GM12878 (cell line): ENCODE measurements around the gene CNDP1. TPM values are rescaled to one million over a fixed set of nuclear protein-coding genes. Genes with fewer than 3 reads are reported as not detected.

Experiments
- ETV6 ChIP-seq, 2 experiments: fragments of 450-650 bp in 1 of 2; IDR thresholded peaks in 1 of 2; conservative IDR thresholded peaks in 1 of 2; 2 replicates each; pipeline ENCODE4 v1.6.1; 2014; ENCODE audit warnings: antibody characterized with exemption in 1 of 2, borderline replicate concordance in 1 of 2, low read depth in 1 of 2, mild to moderate bottlenecking in 1 of 2, moderate library complexity in 1 of 2
- KAT2A ChIP-seq: conservative IDR thresholded peaks from 2 replicates; pipeline ENCODE4 v1.6.1; 2011; ENCODE audit warnings: low read depth, low read length; ENCODE audit not compliant: control insufficient read depth
- MXI1 ChIP-seq: fragments of 150-350 bp; IDR thresholded peaks from 2 replicates; pipeline ENCODE4 v1.6.1; 2011; ENCODE audit warnings: low read depth, mild to moderate bottlenecking, inconsistent platforms, low read length, improper control_type of control experiment
- POLR2AphosphoS5 ChIP-seq: IDR thresholded peaks from 2 replicates; pipeline ENCODE4 v1.6.1; 2011; ENCODE audit warnings: mild to moderate bottlenecking, low read length, inconsistent platforms
- TARDBP ChIP-seq: IDR thresholded peaks from 2 replicates; pipeline ENCODE4 v1.6.1; 2016; ENCODE audit warnings: borderline replicate concordance
- ZNF207 ChIP-seq: fragments of 450-650 bp; IDR thresholded peaks from 2 replicates; pipeline ENCODE4 v1.6.1; 2014; ENCODE audit warnings: antibody characterized with exemption, mild to moderate bottlenecking, borderline replicate concordance
- polyA plus RNA-seq, 11 experiments: library from polyadenylated mRNA; depleted of rRNA in 4 of 11; unstranded in 6 of 11; stranded (reverse) in 5 of 11; fragments of >200 nt; fragmentation: Nextera tagmentation in 4 of 11; fragmentation: Illumina TruSeq in 1 of 11; extraction: Ambion mirVana in 4 of 11; extraction: Trizol in 1 of 11; gene quantifications; 1 replicate in 1 of 11; 2 replicates in 10 of 11; pipeline versions ENCODE4 v1.2.1 to v1.2.3, GENCODE V29; 2011 to 2016; ENCODE audit warnings: inconsistent platforms in 2 of 11, missing spikeins in 2 of 11, low read depth in 1 of 11
- total RNA-seq, 4 experiments: library from RNA; depleted of rRNA in 3 of 4; stranded (reverse); fragments of >200 nt in 3 of 4; fragmentation: Illumina TruSeq in 1 of 4; extraction: Trizol in 1 of 4; gene quantifications; 2 replicates each; pipeline versions ENCODE4 v1.2.1 to v1.2.3, GENCODE V29; 2013 to 2021
- TF ChIP-seq, protein P1 (sequence below): fragments of 450-650 bp; IDR thresholded peaks from 2 replicates; pipeline ENCODE4 v1.6.1; 2017; ENCODE audit warnings: mild to moderate bottlenecking, moderate library complexity
- TF ChIP-seq, protein P2 (sequence below), 3 experiments: IDR thresholded peaks in 2 of 3; conservative IDR thresholded peaks in 1 of 3; 2 replicates each; pipeline ENCODE4 v1.5.1; 2011; ENCODE audit warnings: low read depth in 3 of 3, low read length in 3 of 3, mild to moderate bottlenecking in 3 of 3, control low read depth in 2 of 3, moderate library complexity in 2 of 3, inconsistent platforms in 1 of 3, mixed read lengths in 1 of 3; ENCODE audit not compliant: control insufficient read depth in 2 of 3, insufficient read depth in 1 of 3; ENCODE audit errors: extremely low read depth in 1 of 3
- TF ChIP-seq, protein P3 (sequence below): IDR thresholded peaks from 2 replicates; pipeline ENCODE4 v1.6.1; 2012; ENCODE audit warnings: low read depth, low read length, improper control_type of control experiment

The CNDP1 gene
- total and polyA plus RNA-seq, 10 of the 15 experiments (the other 5 are each of a cell fraction or from before 2014, with no cell fraction given) = 0.04 to 0.05 TPM; not detected in 8

DNA sequence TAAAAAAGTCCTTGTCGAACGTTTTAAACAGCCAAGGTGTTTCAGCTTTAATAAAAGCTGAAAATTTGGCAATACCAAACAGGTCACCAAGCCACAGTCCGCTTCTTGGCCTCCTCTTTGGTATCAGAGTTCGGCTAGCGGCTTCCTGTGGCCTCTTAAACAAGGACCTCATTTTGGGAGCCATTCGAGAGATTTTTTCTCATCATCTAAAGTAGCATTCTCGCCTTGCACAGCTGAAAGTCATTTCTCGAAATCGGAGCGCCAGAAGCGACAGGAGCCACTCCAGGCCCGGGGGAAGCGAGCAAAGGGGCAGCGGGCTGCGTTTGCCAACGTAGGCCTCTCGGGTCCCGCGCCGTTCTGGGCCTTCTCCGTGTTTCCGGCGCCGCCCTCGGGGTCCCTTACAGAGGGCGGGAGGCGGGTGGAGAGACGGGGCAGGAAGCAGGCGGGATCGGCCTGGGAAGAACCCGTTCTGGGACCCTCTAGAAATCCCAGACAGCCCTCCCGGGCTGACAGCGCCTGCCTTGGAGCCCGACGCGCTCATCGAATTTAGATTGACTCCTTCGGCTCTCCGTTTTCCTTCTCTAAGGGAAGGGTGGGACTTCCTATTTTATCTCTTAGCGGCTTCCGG, 62.8 kb downstream of the CNDP1 start (continued):
- TF ChIP-seq, protein P1, sequence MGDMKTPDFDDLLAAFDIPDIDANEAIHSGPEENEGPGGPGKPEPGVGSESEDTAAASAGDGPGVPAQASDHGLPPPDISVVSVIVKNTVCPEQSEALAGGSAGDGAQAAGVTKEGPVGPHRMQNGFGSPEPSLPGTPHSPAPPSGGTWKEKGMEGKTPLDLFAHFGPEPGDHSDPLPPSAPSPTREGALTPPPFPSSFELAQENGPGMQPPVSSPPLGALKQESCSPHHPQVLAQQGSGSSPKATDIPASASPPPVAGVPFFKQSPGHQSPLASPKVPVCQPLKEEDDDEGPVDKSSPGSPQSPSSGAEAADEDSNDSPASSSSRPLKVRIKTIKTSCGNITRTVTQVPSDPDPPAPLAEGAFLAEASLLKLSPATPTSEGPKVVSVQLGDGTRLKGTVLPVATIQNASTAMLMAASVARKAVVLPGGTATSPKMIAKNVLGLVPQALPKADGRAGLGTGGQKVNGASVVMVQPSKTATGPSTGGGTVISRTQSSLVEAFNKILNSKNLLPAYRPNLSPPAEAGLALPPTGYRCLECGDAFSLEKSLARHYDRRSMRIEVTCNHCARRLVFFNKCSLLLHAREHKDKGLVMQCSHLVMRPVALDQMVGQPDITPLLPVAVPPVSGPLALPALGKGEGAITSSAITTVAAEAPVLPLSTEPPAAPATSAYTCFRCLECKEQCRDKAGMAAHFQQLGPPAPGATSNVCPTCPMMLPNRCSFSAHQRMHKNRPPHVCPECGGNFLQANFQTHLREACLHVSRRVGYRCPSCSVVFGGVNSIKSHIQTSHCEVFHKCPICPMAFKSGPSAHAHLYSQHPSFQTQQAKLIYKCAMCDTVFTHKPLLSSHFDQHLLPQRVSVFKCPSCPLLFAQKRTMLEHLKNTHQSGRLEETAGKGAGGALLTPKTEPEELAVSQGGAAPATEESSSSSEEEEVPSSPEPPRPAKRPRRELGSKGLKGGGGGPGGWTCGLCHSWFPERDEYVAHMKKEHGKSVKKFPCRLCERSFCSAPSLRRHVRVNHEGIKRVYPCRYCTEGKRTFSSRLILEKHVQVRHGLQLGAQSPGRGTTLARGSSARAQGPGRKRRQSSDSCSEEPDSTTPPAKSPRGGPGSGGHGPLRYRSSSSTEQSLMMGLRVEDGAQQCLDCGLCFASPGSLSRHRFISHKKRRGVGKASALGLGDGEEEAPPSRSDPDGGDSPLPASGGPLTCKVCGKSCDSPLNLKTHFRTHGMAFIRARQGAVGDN = peak; percentile 35; the same call in 1 of the 2 replicates
- TF ChIP-seq, protein P2, sequence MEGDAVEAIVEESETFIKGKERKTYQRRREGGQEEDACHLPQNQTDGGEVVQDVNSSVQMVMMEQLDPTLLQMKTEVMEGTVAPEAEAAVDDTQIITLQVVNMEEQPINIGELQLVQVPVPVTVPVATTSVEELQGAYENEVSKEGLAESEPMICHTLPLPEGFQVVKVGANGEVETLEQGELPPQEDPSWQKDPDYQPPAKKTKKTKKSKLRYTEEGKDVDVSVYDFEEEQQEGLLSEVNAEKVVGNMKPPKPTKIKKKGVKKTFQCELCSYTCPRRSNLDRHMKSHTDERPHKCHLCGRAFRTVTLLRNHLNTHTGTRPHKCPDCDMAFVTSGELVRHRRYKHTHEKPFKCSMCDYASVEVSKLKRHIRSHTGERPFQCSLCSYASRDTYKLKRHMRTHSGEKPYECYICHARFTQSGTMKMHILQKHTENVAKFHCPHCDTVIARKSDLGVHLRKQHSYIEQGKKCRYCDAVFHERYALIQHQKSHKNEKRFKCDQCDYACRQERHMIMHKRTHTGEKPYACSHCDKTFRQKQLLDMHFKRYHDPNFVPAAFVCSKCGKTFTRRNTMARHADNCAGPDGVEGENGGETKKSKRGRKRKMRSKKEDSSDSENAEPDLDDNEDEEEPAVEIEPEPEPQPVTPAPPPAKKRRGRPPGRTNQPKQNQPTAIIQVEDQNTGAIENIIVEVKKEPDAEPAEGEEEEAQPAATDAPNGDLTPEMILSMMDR (IDR thresholded peaks at IDR 0.05 in 2 of 3, conservative IDR thresholded peaks at IDR 0.05 in 1 of 3; ENCODE audit: control insufficient read depth in 2 of 3, extremely low read depth in 1 of 3, insufficient read depth in 1 of 3, low read depth in 3 of 3, low read length in 3 of 3) = no peak
- TF ChIP-seq ZNF207 = peak; percentile 64; the same call in 1 of the 2 replicates
- TF ChIP-seq POLR2AphosphoS5 = no peak; the same call in 1 of the 2 replicates
- TF ChIP-seq, protein P3, sequence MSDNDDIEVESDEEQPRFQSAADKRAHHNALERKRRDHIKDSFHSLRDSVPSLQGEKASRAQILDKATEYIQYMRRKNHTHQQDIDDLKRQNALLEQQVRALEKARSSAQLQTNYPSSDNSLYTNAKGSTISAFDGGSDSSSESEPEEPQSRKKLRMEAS = 0 out of 2 replicates have a peak, but pooled peaks have one; percentile 18
- peak; percentile 26; the same call in 1 of the 2 replicates for TF ChIP-seq MXI1
- TF ChIP-seq KAT2A = no peak
- TF ChIP-seq ETV6 (conservative IDR thresholded peaks at IDR 0.05 in 1 of 2, IDR thresholded peaks at IDR 0.05 in 1 of 2; ENCODE audit: borderline replicate concordance in 1 of 2, low read depth in 1 of 2) = peak in 1 of 2 experiments; percentile 40; a peak in 1 of 4 replicates
- no peak for TF ChIP-seq TARDBP
- TF ChIP-seq, all 136 proteins: peak for 26
